HEK293T (cell line): ENCODE measurements around the gene AIMP1.

Experiments
- ARNT ChIP-seq: fragments of 450-650 bp; IDR thresholded peaks from 2 replicates; pipeline ENCODE4 v1.6.1; 2017; ENCODE audit warnings: mild to moderate bottlenecking
- BHLHE40 ChIP-seq: fragments of 450-650 bp; IDR thresholded peaks from 2 replicates; pipeline ENCODE4 v1.6.1; 2016; ENCODE audit warnings: mild to moderate bottlenecking, moderate library complexity, borderline replicate concordance
- ELF4 ChIP-seq: fragments of 450-650 bp; IDR thresholded peaks from 2 replicates; pipeline ENCODE4 v1.6.1; 2017; ENCODE audit warnings: antibody characterized with exemption
- FOXA1 ChIP-seq: fragments of 450-650 bp; IDR thresholded peaks from 2 replicates; pipeline ENCODE4 v1.6.1; 2016; ENCODE audit warnings: mild to moderate bottlenecking
- FOXK2 ChIP-seq: fragments of 450-650 bp; IDR thresholded peaks from 2 replicates; pipeline ENCODE4 v1.6.1; 2016; ENCODE audit warnings: mild to moderate bottlenecking
- FOXM1 ChIP-seq: fragments of 450-650 bp; IDR thresholded peaks from 2 replicates; pipeline ENCODE4 v1.6.1; 2017; ENCODE audit warnings: mild to moderate bottlenecking, borderline replicate concordance
- HDGF ChIP-seq: fragments of 450-650 bp; IDR thresholded peaks from 2 replicates; pipeline ENCODE4 v1.6.1; 2017; ENCODE audit warnings: antibody characterized with exemption, borderline replicate concordance
- L3MBTL2 ChIP-seq: fragments of 450-650 bp; conservative IDR thresholded peaks from 2 replicates; pipeline ENCODE4 v1.6.1; 2016; ENCODE audit warnings: mild to moderate bottlenecking
- SP1 ChIP-seq: fragments of 450-650 bp; IDR thresholded peaks from 2 replicates; pipeline ENCODE4 v1.6.1; 2017
- SUZ12 ChIP-seq: fragments of 450-650 bp; IDR thresholded peaks from 2 replicates; pipeline ENCODE4 v1.6.1; 2016; ENCODE audit warnings: mild to moderate bottlenecking
- TARDBP ChIP-seq: fragments of 450-650 bp; IDR thresholded peaks from 2 replicates; pipeline ENCODE4 v1.6.1; 2016
- TF ChIP-seq, protein P1 (sequence below): fragments of 450-650 bp; IDR thresholded peaks from 2 replicates; pipeline ENCODE4 v1.6.1; 2016

DNA sequence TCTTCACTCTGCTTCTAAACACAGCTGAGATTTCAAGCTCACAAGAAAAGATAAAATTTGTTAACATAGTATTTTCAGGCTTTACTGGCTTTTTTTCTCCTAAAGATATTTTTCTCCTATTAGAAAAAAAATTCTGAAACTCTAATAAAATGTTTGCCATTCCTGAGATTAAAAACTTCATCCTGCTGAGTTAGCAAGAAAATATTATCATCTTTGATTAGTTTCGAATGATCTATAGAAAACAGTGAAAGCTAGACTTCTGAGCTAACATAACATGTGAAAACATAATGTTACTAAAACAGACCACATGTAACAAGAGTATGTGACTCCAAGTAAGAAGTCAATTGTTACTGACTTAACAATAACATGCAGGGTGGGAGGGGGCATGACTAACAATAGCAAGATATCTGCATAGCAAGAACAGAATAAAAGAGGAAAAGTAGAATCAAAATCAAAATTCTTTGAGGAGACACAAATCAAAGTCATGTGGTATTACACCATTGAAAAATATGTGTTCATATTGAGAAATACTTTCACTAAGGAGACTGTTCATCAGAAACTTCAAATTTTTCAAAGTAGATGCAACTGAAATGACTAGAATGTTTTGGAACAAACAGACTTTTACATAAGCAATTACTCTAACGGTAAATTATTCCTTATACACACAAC lies 14.8 kb upstream of the AIMP1 start:
- TF ChIP-seq SP1: no peak
- TF ChIP-seq HDGF: no peak
- no peak for TF ChIP-seq ELF4
- no peak for TF ChIP-seq FOXM1
- TF ChIP-seq L3MBTL2: no peak
- no peak for TF ChIP-seq ARNT
- TF ChIP-seq, protein P1, sequence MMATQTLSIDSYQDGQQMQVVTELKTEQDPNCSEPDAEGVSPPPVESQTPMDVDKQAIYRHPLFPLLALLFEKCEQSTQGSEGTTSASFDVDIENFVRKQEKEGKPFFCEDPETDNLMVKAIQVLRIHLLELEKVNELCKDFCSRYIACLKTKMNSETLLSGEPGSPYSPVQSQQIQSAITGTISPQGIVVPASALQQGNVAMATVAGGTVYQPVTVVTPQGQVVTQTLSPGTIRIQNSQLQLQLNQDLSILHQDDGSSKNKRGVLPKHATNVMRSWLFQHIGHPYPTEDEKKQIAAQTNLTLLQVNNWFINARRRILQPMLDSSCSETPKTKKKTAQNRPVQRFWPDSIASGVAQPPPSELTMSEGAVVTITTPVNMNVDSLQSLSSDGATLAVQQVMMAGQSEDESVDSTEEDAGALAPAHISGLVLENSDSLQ: no peak
- no peak for TF ChIP-seq SUZ12
- TF ChIP-seq FOXK2: no peak
- no peak for TF ChIP-seq BHLHE40
- no peak for TF ChIP-seq TARDBP
- TF ChIP-seq FOXA1: no peak
